T-helper 2 cell treated with Interferon-gamma antibody and Interleukin-4, amounts not matched to agents 100 ng/mL and 5 ng/mL, for 36 hours (primary cell): ENCODE data around the gene CIAO2A. TPM values are rescaled to one million over a fixed set of nuclear protein-coding genes. Genes with fewer than 3 reads are reported as not detected.
"Not testable (repeated sequence)": the region's sequence is repeated elsewhere in the genome, so short reads cannot be mapped to it uniquely, and the experiment has no call there.

Source experiments
- intact Hi-C: fragments of 100-400 bp; cut with micrococcal nuclease; formaldehyde crosslinking; loops from one replicate; pipeline ENCODE4 v1.15.1; 2023
- total RNA-seq: library from RNA; stranded (reverse); gene quantifications from 2 replicates; pipeline ENCODE4 v1.2.3, GENCODE V29; 2022

Gene CIAO2A
- total RNA-seq, 1 donor from 2014 or later = 60.7 TPM

DNA sequence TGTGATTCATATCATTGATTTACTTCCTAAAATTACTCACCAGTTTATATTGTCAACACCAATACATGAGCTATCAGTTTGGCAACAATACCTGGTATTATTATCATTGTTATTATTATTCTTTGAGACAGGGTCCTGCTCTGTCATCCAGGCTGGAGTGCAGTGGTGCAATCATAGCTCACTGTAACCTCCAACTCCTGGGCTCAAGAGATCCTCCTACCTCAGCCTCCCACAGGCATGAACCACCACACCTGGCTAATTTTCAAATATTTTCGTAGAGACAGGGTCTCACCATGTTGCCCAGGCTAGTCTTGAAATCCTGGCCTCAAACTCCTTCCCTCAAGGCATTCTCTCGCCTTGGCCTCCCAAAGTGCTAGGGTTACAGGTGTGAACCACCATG is 20.1 kb downstream of the CIAO2A start:
- intact Hi-C loops = not testable (repeated sequence)

DNA sequence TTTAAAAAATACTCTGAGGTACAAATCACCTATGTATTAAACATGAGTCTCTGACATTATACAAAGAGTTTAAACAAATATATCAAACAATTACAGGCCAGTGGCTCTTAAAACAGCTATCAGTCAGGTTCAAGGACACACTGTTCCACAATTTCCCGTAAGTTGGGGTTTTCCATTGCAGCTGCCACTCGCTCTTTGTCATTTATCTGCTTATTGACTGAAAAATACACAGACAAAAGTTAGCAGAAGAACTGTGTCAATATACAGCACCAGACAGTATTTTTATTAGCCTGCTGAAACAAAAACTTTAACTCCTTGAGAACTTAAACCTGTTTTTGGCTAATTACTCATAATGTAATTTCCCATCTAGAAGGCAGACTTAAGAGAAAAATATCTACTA is 20.8 kb downstream of the CIAO2A start:
- intact Hi-C loops = no loop called here

DNA sequence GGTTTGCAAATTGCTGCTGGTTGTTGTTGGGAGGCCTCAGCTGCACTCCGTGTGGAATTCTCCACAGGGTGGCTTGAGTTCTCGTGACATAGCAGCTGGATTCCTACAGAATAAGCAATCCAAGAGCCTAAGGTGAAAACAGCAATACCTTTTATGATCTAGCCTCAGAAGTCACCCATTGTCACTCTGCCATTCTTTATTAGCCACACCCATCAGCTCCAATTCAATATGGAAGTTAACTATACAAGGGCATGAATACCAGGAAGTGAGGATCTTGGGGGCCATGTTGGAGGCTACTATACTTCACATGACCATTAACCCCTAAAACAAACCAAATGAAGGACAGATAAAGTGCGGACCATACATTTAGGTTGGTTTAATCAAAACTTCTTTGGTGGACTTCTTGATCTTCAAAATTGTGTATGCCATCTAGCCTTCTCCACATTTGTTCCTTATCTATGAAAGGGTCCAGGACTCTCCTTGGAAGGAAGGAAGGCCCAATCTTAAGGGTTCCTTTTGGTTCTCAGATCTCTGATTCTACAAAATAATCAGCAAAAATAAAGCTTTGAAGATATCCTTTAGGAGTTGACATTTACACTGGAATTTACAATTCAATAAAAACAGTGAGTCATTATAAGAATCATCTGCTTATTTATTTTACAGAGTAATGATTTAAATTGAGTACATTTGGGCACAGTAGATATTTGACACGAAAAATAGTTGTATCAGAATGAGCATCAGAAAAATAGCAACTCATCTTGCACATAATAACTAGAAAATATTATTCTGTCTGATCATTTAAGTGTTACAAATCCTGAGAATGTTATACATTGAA is 21.5 kb downstream of the CIAO2A start:
- intact Hi-C loops = no loop called here

DNA sequence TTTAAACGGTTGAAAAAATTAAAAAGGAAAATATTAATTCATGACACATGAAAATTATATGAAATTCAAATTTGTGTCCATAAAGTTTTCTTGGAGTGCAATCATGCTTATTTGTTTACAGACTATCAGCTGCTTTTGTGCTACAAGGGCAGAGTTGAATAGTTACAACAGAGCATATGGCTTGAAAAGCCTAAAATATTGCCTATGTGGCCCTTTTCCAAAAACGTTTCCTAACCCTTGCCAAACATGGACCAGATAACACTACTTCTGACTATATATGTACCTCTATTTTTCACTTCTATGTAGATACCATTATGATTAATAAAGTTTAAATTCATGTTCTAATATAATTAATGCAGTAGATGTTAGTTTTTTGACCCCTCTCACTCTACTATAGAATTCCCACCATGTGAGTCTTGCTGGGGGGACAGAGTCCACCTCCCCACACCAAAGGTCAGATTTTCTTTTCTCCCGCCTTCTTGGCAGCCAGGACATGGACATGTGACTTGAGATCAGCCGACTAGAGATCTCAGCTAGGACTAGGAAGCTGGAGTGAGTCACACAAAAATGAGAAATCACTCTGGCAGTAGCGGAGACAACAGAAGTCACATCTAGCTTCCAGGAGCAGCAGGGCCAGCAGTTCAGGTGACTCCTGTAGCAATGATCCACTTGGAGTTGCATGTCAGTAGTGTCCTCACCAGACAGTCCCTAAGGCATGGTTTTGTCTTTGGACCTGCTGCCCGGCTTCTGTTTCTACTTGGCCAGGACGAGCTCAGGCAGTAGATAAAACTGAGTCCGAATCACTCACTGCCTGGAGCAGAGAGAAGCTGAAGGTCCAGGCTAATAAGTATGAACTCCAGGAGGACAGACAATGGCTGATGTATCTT is 22.4 kb downstream of the CIAO2A start:
- intact Hi-C loops = no loop called here

DNA sequence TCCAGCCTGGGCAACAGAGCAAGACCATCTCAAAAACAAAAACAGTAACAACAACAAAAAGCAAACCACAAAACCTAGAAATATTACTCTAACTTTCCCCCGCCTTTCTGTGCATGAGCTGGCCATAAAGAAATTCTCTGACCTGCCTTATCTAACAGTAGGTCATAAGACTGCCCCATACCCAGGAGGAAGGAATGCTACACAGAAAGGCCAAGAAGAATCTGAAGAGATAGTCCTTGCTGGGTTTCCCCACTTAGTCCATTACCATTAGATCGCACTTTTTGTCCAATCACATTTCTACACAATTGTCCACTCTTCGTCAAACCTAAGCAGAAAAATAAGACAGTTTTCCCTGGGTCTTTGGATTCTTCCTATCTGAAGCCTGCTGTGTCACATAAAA is 23.5 kb downstream of the CIAO2A start:
- intact Hi-C loops = no loop called here

DNA sequence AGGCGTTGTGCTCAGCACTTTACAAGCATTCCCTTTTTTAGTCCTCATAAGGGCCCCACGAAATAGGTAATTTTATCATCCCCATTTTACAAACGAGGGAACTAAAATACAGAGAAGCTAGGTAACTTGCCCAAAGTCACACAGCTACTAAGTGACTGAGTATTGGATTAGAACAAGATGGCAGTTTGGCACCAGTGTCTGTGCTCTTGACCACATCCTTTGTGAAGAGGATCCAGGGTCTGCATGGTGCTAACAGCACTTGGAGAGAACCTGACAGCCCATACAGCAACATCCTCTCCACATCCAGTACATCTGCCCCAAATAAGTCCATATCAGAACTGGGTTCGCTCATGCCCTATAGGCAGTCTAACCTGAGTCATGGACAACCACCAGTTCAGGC is 25.5 kb downstream of the CIAO2A start:
- intact Hi-C loops = loop anchor here (2.0 to 5.0 kb wide), 2 partner anchors 25 to 241 kb away; partner anchors contain the start of gene CIAO2A

DNA sequence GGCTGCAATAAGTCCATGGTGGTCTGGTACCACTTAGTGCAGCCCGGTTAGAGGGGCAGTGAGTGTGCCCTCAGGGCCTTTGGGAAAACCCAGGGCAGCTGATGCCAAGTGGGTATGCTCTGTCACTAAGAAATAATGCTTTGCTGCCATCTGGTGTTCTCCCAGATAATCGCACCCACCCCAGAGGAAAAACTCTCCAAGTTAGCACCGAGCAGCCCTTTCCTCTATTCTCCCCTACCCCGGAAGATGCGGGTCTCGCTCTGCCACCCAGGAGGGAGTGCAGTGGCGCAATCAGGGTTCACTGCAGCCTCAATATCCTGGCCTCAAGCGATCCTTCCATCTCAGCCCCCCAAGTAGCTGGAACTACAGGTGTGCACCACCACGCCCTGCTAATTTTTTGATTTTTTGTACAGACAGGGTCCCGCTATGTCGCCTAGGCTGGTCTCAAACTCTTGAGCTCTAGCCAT is 26.0 kb downstream of the CIAO2A start:
- intact Hi-C loops = loop anchor here (1.0 to 5.0 kb wide), 6 partner anchors 25 to 601 kb away; partner anchors contain the start of gene CIAO2A

DNA sequence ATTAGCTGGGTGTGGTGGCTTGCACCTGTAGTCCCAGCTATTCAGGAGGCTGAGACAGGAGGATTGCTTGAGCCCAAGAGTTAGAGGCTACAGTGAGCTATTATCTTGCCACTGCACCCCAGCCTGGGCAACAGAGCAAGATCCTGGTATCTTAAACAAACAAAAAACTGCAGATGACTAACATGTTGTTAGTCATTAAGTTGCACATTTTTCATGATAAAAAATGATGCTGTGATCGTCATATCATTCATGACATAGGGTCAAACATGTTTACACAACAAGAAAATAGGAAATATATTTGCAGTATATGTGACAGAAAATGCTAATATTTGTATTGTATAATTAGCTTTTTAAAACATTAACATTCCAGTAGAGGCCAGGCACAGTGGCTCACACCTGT is 27.2 kb downstream of the CIAO2A start:
- intact Hi-C loops = loop anchor here (2.0 to 5.0 kb wide), 3 partner anchors 176 to 600 kb away; no protein-coding TSS in a partner anchor

DNA sequence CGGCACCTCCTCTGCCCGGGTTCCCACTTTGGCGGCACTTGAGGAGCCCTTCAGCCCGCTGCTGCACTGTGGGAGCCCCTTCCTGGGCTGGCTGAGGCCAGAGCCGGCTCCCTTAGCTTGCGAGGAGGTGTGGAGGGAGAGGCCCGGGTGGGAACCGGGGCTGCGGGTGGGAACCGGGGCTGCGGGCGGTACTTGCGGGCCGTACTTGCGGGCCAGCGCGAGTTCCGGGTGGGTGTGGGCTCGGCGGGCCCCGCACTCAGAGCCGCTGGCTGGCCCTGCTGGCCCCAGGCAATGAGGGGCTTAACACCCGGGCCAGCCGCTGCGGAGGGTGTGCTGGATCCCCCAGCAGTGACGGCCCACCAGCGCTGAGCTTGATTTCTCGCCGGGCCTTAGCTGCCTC is 32.9 kb downstream of the CIAO2A start:
- intact Hi-C loops = no loop called here

DNA sequence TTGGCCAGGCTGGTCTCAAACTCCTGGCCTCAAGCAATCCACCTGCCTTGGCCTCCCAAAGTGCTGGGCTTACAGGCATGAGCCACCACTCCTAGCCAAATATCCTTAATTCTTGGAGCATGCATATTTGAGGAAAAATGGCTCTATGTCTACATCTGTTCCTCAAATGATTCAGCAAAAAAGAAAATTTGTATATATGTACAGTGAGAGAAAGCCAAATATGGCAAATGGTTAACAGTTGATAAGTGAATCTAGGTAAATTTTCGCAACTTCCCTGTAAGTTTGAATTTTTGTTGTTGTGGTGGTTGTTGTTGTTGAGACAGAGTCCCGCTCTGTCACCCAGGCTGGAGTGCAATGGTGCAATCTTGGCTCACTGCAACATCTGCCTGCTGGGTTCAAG is 34.5 kb downstream of the CIAO2A start:
- intact Hi-C loops = not testable (repeated sequence)

DNA sequence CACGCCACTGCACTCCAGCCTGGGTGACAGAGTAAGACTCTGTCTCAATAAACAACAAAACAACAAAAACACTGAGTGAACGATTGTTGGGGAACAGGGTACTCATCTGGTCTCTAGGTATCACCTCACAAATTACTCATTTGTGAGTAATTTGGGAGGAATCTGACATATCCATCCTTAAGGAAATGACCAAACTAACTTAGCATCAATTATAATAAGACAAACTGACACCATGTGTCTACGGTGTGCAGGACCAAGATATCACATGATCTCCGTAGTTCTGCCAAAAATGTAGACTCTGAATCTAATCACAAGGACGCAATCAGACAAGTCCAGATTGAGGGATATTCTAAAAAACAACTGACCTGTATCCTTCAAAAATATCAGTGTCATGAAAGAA is 35.4 kb downstream of the CIAO2A start:
- intact Hi-C loops = no loop called here

DNA sequence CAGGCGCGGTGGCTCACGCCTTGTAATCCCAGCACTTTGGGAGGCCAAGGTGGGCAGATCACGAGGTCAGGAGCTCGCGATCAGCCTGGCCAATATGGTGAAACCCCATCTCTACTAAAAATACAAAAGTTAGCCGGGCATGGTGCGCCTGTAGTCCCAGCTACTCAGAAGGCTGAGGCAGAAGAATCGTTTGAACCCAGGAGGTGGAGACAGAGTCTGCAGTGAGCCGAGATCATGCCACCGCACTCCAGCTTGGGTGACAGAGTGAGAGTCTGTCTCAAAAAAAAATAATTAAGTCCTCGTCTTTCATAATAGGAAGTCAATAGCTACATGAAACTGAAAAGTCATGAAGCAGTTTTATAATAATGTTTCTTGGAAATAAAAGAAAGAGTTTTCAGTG is 40.0 kb downstream of the CIAO2A start:
- intact Hi-C loops = not testable (repeated sequence)

DNA sequence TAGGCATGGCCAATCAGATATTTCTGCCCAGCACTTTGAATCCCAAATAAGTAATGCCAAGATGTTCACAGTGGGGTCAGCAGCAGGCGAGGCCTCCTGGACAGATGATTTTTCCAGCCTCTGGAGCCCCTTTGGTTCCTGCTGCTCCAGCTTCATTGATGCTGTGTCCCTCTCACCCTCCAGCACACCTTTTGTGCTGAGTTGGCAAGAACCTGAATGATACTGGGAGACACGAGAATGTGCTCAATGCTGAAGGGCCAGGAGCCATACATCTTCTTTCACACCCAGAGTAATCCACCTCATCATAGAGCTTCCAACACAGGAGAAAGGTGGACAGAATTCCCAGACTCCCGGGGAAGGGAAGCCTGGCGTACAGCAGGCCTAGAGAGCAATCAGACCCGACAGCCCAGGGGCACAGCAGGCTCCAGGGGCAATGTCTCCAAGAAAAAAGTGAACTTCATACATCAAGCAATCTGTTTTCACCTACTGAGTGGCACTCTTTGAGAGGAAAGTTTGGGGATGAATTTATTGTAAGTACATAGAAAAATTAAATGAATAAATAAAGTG is 40.6 kb downstream of the CIAO2A start:
- intact Hi-C loops = no loop called here

DNA sequence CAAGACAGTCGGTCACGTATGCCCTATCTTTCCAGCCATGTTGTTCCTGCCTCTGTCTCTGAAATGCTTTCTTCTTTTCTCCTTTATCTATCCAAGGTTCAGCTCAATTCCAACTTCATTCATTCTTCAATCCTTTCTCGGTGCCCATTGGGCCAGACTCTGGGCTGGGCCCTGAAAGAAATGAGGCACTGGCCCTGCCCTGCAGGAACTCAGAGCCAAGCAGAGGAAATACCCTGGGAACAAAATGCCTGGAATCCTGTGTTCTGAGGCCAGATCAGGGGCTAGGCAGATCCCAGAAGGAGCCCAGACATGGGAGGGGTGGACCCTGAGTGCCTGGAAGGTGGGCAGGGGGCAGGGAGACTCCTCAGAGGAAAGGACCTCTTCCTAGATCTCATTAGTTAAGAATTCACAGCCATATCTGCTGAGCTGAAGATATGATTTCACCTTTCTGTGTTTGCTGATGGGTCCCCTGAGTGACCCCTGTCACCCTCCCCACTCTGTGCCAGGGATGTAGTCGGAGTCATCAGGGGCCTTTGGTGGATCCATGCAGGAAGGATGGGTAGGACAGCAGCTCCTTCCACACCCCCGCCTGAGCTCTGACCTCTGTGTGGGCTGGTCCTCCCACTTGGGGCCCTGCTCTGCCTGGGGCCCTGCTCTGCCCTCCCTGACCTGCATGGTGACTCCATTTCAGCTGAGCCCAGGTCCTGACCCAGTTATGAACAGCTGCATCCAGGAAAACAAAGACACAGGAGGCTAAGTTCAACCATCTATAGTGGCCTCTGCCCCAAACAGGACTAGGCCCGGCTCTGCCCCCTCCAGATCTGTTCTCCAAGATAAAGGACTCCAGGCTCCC is 42.0 kb downstream of the CIAO2A start:
- intact Hi-C loops = no loop called here

DNA sequence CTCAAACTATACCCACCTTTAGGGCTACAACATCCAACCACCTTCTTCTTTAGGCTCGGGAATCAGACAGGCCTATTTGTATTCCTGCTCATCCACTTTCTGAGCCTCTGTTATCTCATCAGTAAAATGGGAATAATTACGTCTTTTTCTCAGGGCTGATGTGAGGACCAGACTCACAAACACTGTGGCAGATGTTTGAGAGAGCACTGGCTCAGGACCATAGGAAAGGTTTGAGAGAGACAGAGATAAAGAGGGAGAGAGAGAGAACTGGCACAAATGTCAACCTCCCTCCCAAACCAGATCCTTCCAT is 42.6 kb downstream of the CIAO2A start:
- intact Hi-C loops = no loop called here

DNA sequence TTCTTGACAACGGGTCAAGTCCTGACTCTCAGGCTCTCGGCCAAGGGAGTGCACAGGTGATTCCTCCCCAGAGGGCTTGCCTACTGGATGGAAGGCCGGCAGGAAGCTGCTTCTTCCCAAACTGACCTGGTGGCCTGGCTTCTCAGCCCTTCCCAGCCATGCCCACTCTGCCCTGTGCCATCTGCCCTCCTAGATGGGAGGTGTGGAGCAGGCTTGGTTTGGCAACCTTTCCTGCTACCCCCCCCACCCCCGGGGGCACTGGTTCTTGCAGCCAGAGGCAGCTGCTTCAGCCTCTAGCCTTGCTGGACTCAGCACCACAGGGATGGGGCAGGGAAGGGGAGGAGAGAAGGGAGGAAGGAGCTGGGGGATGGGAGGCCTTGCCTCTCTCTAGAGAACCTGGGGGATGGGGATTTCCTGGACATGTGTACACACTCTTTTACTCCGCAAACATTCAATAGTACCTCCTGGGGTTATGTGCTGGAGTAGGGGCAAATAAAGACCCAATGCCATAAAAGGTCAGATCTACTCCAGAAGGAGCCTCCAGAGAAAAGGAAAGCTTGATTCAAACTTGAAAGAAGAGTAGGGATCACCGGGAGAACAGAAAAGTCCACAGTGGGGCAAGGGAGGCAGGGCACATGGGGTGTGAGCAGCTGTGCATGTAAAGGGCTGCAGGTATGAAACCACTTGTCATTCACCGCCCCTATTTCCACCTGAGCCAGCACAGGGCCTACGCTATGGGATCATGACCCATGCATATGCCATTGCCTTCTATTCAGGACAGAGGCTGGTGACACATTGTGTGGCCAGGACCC is 43.2 kb downstream of the CIAO2A start:
- intact Hi-C loops = no loop called here

DNA sequence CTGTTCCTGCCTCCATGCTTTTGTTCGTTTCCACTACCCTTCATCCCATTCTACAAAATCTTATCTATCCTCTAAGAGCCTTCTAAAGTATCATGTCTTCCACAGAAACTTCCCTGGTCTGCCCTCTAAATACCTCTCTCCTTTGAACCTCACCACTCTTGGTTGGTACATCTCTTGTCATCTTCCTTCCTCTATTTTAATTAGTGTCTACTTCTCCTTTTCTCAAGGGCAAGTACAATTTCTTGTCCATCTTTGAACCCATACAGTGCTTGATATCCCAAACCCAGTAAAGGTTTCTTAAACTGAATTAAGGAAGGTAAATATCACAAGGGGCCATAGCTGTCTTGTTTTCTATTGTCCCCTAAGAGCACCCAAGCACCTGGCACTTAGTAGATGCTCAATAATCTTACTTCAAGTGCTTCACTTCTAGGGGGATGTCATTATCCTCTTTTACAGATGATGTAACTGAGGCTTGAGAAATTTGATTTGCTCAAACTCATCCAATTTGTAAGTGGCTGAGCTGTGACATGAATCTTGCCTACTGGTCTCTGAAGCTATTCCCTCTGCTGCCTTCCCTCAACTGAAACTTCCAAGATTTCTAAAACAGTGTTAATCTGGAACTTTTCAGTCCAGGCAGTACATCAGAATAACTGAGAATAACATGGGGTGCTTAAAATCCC is 44.7 kb downstream of the CIAO2A start:
- intact Hi-C loops = loop anchor here (5.0 kb wide), 1 partner anchor 157 kb away; no protein-coding TSS in a partner anchor

DNA sequence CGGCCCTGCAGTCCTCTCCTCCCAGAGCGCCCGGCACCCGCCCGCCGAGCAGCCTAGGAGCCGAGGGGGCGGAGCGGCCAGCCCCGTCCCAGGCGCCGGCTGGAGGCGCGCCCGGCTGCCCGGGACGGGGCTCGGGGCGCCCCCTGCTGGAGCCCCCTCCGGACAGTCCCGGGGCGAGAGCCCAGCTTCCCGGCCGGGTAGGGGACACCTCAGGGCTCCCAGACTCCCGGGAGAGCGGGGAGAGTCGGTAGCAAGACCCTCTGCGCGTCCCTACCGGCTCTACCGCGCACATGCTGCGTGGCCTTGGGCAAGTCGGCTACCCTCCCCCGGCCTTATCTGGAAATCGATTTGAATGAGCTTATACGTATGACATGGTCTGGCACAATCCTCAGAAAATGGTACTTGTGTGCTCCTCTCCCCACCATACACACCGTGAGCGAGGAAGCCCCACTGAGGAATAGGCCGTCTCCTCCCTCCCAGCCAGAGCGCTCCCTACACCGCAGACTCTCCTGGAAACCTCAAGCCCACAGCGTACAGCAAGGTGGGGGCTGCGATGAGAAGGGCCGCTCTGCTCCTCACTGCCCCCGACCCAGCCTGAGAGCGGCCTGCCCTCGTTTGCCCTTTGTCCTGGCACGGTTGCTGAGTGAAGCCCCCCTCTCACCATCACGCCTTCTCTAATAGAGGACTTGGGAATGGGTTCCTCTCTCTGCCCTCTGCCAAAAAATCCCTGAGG is 47.1 kb downstream of the CIAO2A start, which contains the start of gene DAPK2:
TSS of gene DAPK2 (minus strand) at position 65 of the 733 bp plus-strand sequence. CDS start 6,224 bp downstream, outside the sequence.
- intact Hi-C loops = loop anchor here (1.0 to 5.0 kb wide), 5 partner anchors 36 to 436 kb away; no protein-coding TSS in a partner anchor
